IMR-90 (cell line): Measurements from ENCODE around the gene SLC4A3. TPM values are rescaled to one million over a fixed set of nuclear protein-coding genes. Genes with fewer than 3 reads are reported as not detected.

Source experiments
- ATAC-seq: fragments of 200-7000 bp; cut with Tn5 transposase; 2 replicates; pipeline ENCODE4 v1.9.1; 2020; ENCODE audit warnings: low read depth, mild to moderate bottlenecking, moderate library complexity
- BruUV-seq: library from RNA; stranded (reverse); fragments of 400-500 nt; replicated peaks from 2 replicates; lab custom pipeline; 2021; lab: Mats Ljungman, UMichigan
- CTCF ChIA-PET: fragments of 300-600 bp; formaldehyde crosslinking; extraction: SDS; loops from one replicate; lab custom pipeline; 2021; ENCODE audit warnings: antibody characterized with exemption; lab: Yijun Ruan, JAX
- POLR2A ChIA-PET: fragments of 300-600 bp; sonication (Branson Sonifier 250); formaldehyde crosslinking; loops from one replicate; lab custom pipeline; 2022; ENCODE audit warnings: antibody characterized with exemption; ENCODE audit not compliant: unreplicated experiment; lab: Charles Lee
- DNase-seq: peaks from one replicate; pipeline ENCODE4 v3.0.0; 2013
- H2AFZ ChIP-seq: replicated peaks from 2 replicates; pipeline ENCODE3; 2013; ENCODE audit warnings: low read length, mild to moderate bottlenecking; ENCODE audit not compliant: poor library complexity
- H2AK5ac ChIP-seq: 2 replicates; pipeline ENCODE4 v1.6.1; 2013; ENCODE audit warnings: low read depth, low read length, inconsistent platforms
- H2AK9ac ChIP-seq: replicated peaks from 2 replicates; pipeline ENCODE3; 2013; ENCODE audit warnings: mild to moderate bottlenecking, low read depth, low read length, moderate library complexity; ENCODE audit not compliant: poor library complexity
- H2BK120ac ChIP-seq: 2 replicates; pipeline ENCODE4 v1.6.1; 2013; ENCODE audit warnings: low read depth, low read length, inconsistent platforms
- H2BK15ac ChIP-seq: 3 replicates; pipeline ENCODE4 v1.6.1; 2013; ENCODE audit warnings: low read depth, low read length, inconsistent platforms
- H2BK20ac ChIP-seq: 2 replicates; pipeline ENCODE4 v1.6.1; 2013; ENCODE audit warnings: low read depth, mild to moderate bottlenecking, inconsistent platforms, low read length, moderate library complexity
- H2BK5ac ChIP-seq: 2 replicates; pipeline ENCODE4 v1.6.1; 2013; ENCODE audit warnings: mild to moderate bottlenecking, low read depth, low read length, inconsistent platforms; ENCODE audit not compliant: poor library complexity, severe bottlenecking
- H3K14ac ChIP-seq: replicated peaks from 2 replicates; pipeline ENCODE4 v1.6.1; 2013; ENCODE audit warnings: low read depth, low read length, inconsistent platforms
- H3K18ac ChIP-seq: 2 replicates; pipeline ENCODE4 v1.6.1; 2013; ENCODE audit warnings: low read depth, low read length, control low read depth
- H3K23ac ChIP-seq: 2 replicates; pipeline ENCODE4 v1.6.1; 2013; ENCODE audit warnings: low read depth, low read length, inconsistent platforms
- H3K27ac ChIP-seq: 2 replicates; pipeline ENCODE4 v1.5.1; 2013; ENCODE audit warnings: mild to moderate bottlenecking, control low read depth, low read length; ENCODE audit not compliant: insufficient read depth
- H3K27me3 ChIP-seq: 2 replicates; pipeline ENCODE4 v1.6.1; 2013; ENCODE audit warnings: low read length; ENCODE audit not compliant: control insufficient read depth, insufficient read depth
- H3K36me3 ChIP-seq: 2 replicates; pipeline ENCODE4 v1.6.1; 2013; ENCODE audit warnings: low read length, mixed read lengths; ENCODE audit not compliant: control insufficient read depth, insufficient read depth
- H3K4ac ChIP-seq: 2 replicates; pipeline ENCODE4 v1.6.1; 2013; ENCODE audit warnings: low read depth, low read length, inconsistent platforms
- H3K4me1 ChIP-seq: 2 replicates; pipeline ENCODE4 v1.6.1; 2013; ENCODE audit warnings: low read length, mixed read lengths; ENCODE audit not compliant: control insufficient read depth, insufficient read depth
- H3K4me2 ChIP-seq: 2 replicates; pipeline ENCODE4 v1.6.1; 2013; ENCODE audit warnings: low read depth, mild to moderate bottlenecking, control low read depth, low read length, moderate library complexity
- H3K4me3 ChIP-seq: 2 replicates; pipeline ENCODE4 v1.5.1; 2013; ENCODE audit warnings: low read depth, mild to moderate bottlenecking, control low read depth, low read length, moderate library complexity; ENCODE audit not compliant: insufficient read depth
- H3K56ac ChIP-seq: 2 replicates; pipeline ENCODE4 v1.6.1; 2013; ENCODE audit warnings: low read length, inconsistent platforms; ENCODE audit not compliant: insufficient read depth; ENCODE audit errors: extremely low read depth
- H3K79me1 ChIP-seq, 2 experiments: 2 replicates each; pipeline ENCODE4 v1.6.1; 2013; ENCODE audit warnings: low read length in 2 of 2, inconsistent platforms in 1 of 2, low read depth in 1 of 2
- H3K9ac ChIP-seq: 2 replicates; pipeline ENCODE4 v1.6.1; 2013; ENCODE audit warnings: low read depth, low read length, control low read depth
- H3K9me1 ChIP-seq: 2 replicates; pipeline ENCODE4 v1.6.1; 2013; ENCODE audit warnings: low read length, inconsistent platforms; ENCODE audit not compliant: insufficient read depth
- H3K9me3 ChIP-seq: 2 replicates; pipeline ENCODE4 v1.6.1; 2013; ENCODE audit warnings: low read length; ENCODE audit not compliant: control insufficient read depth, insufficient read depth
- H4K20me1 ChIP-seq: 2 replicates; pipeline ENCODE4 v1.6.1; 2013; ENCODE audit warnings: low read length, inconsistent platforms; ENCODE audit not compliant: insufficient read depth
- H4K5ac ChIP-seq: 2 replicates; pipeline ENCODE4 v1.6.1; 2013; ENCODE audit warnings: mild to moderate bottlenecking, low read depth, low read length, control low read depth
- H4K8ac ChIP-seq, 2 experiments: 2 replicates each; pipeline ENCODE4 v1.6.1; 2013; ENCODE audit warnings: low read depth in 2 of 2, low read length in 2 of 2, control low read depth in 1 of 2, inconsistent platforms in 1 of 2
- H4K91ac ChIP-seq: 2 replicates; pipeline ENCODE4 v1.6.1; 2013; ENCODE audit warnings: low read depth, low read length, inconsistent platforms; ENCODE audit not compliant: insufficient read depth
- BHLHE40 ChIP-seq: fragments of 150-350 bp; IDR thresholded peaks from 2 replicates; pipeline ENCODE4 v1.6.1; 2016; ENCODE audit warnings: mild to moderate bottlenecking, low read depth, low read length
- CEBPB ChIP-seq: IDR thresholded peaks from 2 replicates; pipeline ENCODE4 v1.6.1; 2012; ENCODE audit warnings: low read depth, low read length, improper control_type of control experiment
- CHD1 ChIP-seq: IDR thresholded peaks from 2 replicates; pipeline ENCODE4 v1.6.1; 2012; ENCODE audit warnings: low read depth, low read length, improper control_type of control experiment
- FOS ChIP-seq: fragments of 150-350 bp; IDR thresholded peaks from 2 replicates; pipeline ENCODE4 v1.6.1; 2016; ENCODE audit warnings: low read depth, low read length
- MAFK ChIP-seq: IDR thresholded peaks from 2 replicates; pipeline ENCODE4 v1.6.1; 2012; ENCODE audit warnings: low read depth, low read length, improper control_type of control experiment
- MAZ ChIP-seq: IDR thresholded peaks from 2 replicates; pipeline ENCODE4 v1.6.1; 2012; ENCODE audit warnings: low read depth, mild to moderate bottlenecking, low read length, improper control_type of control experiment, moderate library complexity, borderline replicate concordance
- MXI1 ChIP-seq: IDR thresholded peaks from 2 replicates; pipeline ENCODE4 v1.6.1; 2012; ENCODE audit warnings: low read depth, mild to moderate bottlenecking, low read length, moderate library complexity, borderline replicate concordance
- NFE2L2 ChIP-seq: fragments of 150-350 bp; IDR thresholded peaks from 2 replicates; pipeline ENCODE4 v1.6.1; 2016; ENCODE audit warnings: low read depth, mild to moderate bottlenecking, low read length
- RCOR1 ChIP-seq: IDR thresholded peaks from 2 replicates; pipeline ENCODE4 v1.6.1; 2012; ENCODE audit warnings: mild to moderate bottlenecking, low read length, improper control_type of control experiment; ENCODE audit not compliant: insufficient replicate concordance
- RFX5 ChIP-seq: IDR thresholded peaks from 2 replicates; pipeline ENCODE4 v1.8.0; 2012; ENCODE audit warnings: low read depth, mild to moderate bottlenecking, low read length, moderate library complexity
- SMC3 ChIP-seq: fragments of 150-350 bp; IDR thresholded peaks from 2 replicates; pipeline ENCODE4 v1.6.1; 2016; ENCODE audit warnings: low read depth, mild to moderate bottlenecking, antibody characterized with exemption, low read length, moderate library complexity
- WGBS, 2 experiments: methylation state at CpG; one replicate each; pipeline versions ENCODE4 v1.1.5 to v1.1.7; 2013; ENCODE audit warnings: missing lambda C conversion rate in 2 of 2; ENCODE audit not compliant: insufficient read length in 1 of 2; ENCODE audit errors: extremely low coverage in 2 of 2; 5-methylcytosine and 5-hydroxymethylcytosine counted together
- dilution Hi-C: fragments of 300-500 bp; cut with HindIII; formaldehyde crosslinking; loops from one replicate; pipeline ENCODE4 v1.14.3; 2018; ENCODE audit warnings: low sequenced_read_pairs; ENCODE audit not compliant: unreplicated experiment
- in situ Hi-C: fragments of 300-500 bp; cut with MboI; formaldehyde crosslinking; loops from 3 replicates; pipeline ENCODE4 v1.14.3; 2019; ENCODE audit warnings: low sequenced_read_pairs, inconsistent platforms, mixed read lengths
- intact Hi-C: fragments of 100-400 bp; cut with micrococcal nuclease; formaldehyde crosslinking; loops from 2 replicates; pipeline ENCODE4 v1.10.0; 2022
- polyA plus RNA-seq, 3 experiments: library from polyadenylated mRNA; depleted of rRNA; stranded (reverse); fragments of >200 nt; gene quantifications; 2 replicates each; pipeline ENCODE4 v1.2.3, GENCODE V29; 2012; ENCODE audit warnings: low replicate concordance in 1 of 3
- total RNA-seq: library from RNA; depleted of rRNA; stranded (reverse); fragments of >200 nt; gene quantifications from 2 replicates; pipeline ENCODE4 v1.2.3, GENCODE V29; 2012
- TF ChIP-seq, protein P1 (sequence below): conservative IDR thresholded peaks from 2 replicates; pipeline ENCODE4 v1.5.1; 2012; ENCODE audit warnings: mild to moderate bottlenecking, low read depth, low read length, improper control_type of control experiment
- TF ChIP-seq, protein P2 (sequence below): fragments of 150-350 bp; IDR thresholded peaks from 2 replicates; pipeline ENCODE4 v1.6.1; 2017; ENCODE audit warnings: mild to moderate bottlenecking, antibody characterized with exemption, low read length, low read depth

SLC4A3 gene
- total and polyA plus RNA-seq, 2 of the 4 experiments (the other 2 are of a cell fraction), result 0.90 to 6.1 TPM

DNA sequence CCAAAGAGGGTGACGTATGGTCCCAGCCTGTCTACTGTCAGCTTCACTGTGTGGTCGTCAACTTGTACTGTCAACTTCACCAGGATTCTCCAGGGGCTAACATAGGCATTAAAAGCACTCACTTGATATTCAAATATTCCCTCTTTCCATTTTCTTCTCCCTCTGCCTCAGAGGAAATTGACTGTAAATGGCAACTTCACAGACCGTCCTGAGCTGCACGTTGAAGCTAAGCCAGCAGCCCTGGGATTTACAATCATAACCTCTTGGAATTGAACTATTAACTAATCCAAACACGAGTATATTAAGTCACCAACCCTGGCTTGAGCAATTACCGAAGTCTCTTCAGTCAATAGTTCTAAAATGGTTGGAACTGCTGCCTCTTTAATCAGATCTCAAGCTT lies 38.5 kb downstream of the SLC4A3 start:
- Histone ChIP-seq H4K91ac (no peak overlapping the region), H2BK15ac (no peak overlapping the region), H3K18ac (no peak overlapping the region), H2BK20ac (no peak overlapping the region), H3K9me3 (peaks cover 4% of the 10 kb centered on the region), H3K9ac (no peak overlapping the region), H4K8ac (no peak overlapping the region), H3K36me3 (no peaks in the 10 kb centered on the region), H3K4me3 (no peak overlapping the region), H3K27ac (no peak overlapping the region), H2AK5ac (no peak overlapping the region), H3K79me1 (no peaks in the 10 kb centered on the region), H2BK120ac (no peak overlapping the region), H3K9me1 (no peaks in the 10 kb centered on the region), H3K4me2 (no peak overlapping the region), H3K14ac (no peak overlapping the region), H2BK5ac (no peak overlapping the region), H4K20me1 (no peaks in the 10 kb centered on the region), H4K5ac (no peak overlapping the region), H2AK9ac (no peak overlapping the region), H3K4me1 (no peaks in the 10 kb centered on the region), H2AFZ (no peak overlapping the region), H3K23ac (no peak overlapping the region), H3K56ac (no peak overlapping the region), H3K4ac (no peak overlapping the region), H3K27me3 (peaks cover 30% of the 10 kb centered on the region)
- no peak for DNase-seq
- TF ChIP-seq RCOR1, result no peak
- TF ChIP-seq MXI1, result no peak
- no peak for TF ChIP-seq CHD1
- TF ChIP-seq, protein P1, sequence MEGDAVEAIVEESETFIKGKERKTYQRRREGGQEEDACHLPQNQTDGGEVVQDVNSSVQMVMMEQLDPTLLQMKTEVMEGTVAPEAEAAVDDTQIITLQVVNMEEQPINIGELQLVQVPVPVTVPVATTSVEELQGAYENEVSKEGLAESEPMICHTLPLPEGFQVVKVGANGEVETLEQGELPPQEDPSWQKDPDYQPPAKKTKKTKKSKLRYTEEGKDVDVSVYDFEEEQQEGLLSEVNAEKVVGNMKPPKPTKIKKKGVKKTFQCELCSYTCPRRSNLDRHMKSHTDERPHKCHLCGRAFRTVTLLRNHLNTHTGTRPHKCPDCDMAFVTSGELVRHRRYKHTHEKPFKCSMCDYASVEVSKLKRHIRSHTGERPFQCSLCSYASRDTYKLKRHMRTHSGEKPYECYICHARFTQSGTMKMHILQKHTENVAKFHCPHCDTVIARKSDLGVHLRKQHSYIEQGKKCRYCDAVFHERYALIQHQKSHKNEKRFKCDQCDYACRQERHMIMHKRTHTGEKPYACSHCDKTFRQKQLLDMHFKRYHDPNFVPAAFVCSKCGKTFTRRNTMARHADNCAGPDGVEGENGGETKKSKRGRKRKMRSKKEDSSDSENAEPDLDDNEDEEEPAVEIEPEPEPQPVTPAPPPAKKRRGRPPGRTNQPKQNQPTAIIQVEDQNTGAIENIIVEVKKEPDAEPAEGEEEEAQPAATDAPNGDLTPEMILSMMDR, result no peak
- no peak for TF ChIP-seq MAZ
- no peak for TF ChIP-seq BHLHE40
- TF ChIP-seq MAFK, result no peak
- TF ChIP-seq RFX5, result no peak
- TF ChIP-seq CEBPB, result no peak
- TF ChIP-seq FOS, result no peak
- no peak for TF ChIP-seq SMC3
- TF ChIP-seq NFE2L2, result no peak
- TF ChIP-seq, protein P2, sequence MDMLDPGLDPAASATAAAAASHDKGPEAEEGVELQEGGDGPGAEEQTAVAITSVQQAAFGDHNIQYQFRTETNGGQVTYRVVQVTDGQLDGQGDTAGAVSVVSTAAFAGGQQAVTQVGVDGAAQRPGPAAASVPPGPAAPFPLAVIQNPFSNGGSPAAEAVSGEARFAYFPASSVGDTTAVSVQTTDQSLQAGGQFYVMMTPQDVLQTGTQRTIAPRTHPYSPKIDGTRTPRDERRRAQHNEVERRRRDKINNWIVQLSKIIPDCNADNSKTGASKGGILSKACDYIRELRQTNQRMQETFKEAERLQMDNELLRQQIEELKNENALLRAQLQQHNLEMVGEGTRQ, result no peak
- intact Hi-C loops, result no loop called here
- ChIA-PET CTCF (no interaction called here), POLR2A (no interaction called here)
- 80% methylated on average over 2 of the region's 6 CpGs; no CpG with 5 or more reads in 1 of the 2 experiments for WGBS, 2 experiments
- dilution Hi-C loops, result no loop called here
- in situ Hi-C loops, result no loop called here
- ATAC-seq, result no peak
- BruUV-seq, result no TSS peak
